H1 (cell line): ENCODE results near the gene EIF4EBP3. TPM values are rescaled to one million over a fixed set of nuclear protein-coding genes. Genes with fewer than 3 reads are reported as not detected.

Experiments
- CTCF ChIA-PET: fragments of 300-600 bp; sonication (Branson Sonifier 250); formaldehyde crosslinking; loops from one replicate; lab custom pipeline; 2021; ENCODE audit not compliant: partially characterized antibody; lab: Charles Lee
- POLR2A ChIA-PET: fragments of 300-600 bp; sonication (Branson Sonifier 250); formaldehyde crosslinking; loops from one replicate; lab custom pipeline; 2021; ENCODE audit warnings: inconsistent platforms; ENCODE audit not compliant: partially characterized antibody; lab: Charles Lee
- DNase-seq, 2 experiments: peaks; one replicate each; pipeline versions ENCODE4 v3.0.0 to v3.0.0-alpha.2; 2010 to 2022; ENCODE audit warnings: low spot score in 2 of 2, low read depth in 1 of 2, mixed read lengths in 1 of 2
- FAIRE-seq: peaks from 2 replicates; lab custom pipeline; 2011; peaks lifted over from hg19 to GRCh38; lab: Jason Lieb, UNC
- H2AFZ ChIP-seq: 2 replicates; pipeline ENCODE4 v1.8.1; 2012; ENCODE audit warnings: low read length, inconsistent platforms
- H2AK5ac ChIP-seq: 2 replicates; pipeline ENCODE4 v1.6.1; 2013; ENCODE audit warnings: low read depth, low read length
- H2BK120ac ChIP-seq: replicated peaks from 2 replicates; pipeline ENCODE3; 2013; ENCODE audit warnings: low read depth, low read length, inconsistent platforms
- H2BK12ac ChIP-seq: 2 replicates; pipeline ENCODE4 v1.6.1; 2013; ENCODE audit warnings: low read depth, low read length
- H2BK15ac ChIP-seq: 2 replicates; pipeline ENCODE4 v1.6.1; 2013; ENCODE audit warnings: low read length
- H2BK20ac ChIP-seq: 2 replicates; pipeline ENCODE4 v1.6.1; 2013; ENCODE audit warnings: low read length
- H2BK5ac ChIP-seq: 2 replicates; pipeline ENCODE4 v1.6.1; 2013; ENCODE audit warnings: low read depth, low read length
- H3K14ac ChIP-seq: 2 replicates; pipeline ENCODE4 v1.6.1; 2013; ENCODE audit warnings: inconsistent platforms; ENCODE audit not compliant: insufficient read length
- H3K18ac ChIP-seq: 2 replicates; pipeline ENCODE4 v1.6.1; 2013; ENCODE audit warnings: low read length; ENCODE audit errors: extremely low read depth
- H3K23ac ChIP-seq: 2 replicates; pipeline ENCODE4 v1.6.1; 2013; ENCODE audit warnings: inconsistent platforms; ENCODE audit not compliant: insufficient read length
- H3K23me2 ChIP-seq: 2 replicates; pipeline ENCODE4 v1.6.1; 2013; ENCODE audit warnings: low read depth, low read length
- H3K27ac ChIP-seq: 2 replicates; pipeline ENCODE4 v1.6.1; 2011; ENCODE audit warnings: low read depth, low read length, inconsistent platforms
- H3K27me3 ChIP-seq, 4 experiments: replicated peaks in 1 of 4; 1 replicate in 1 of 4; 2 replicates in 3 of 4; pipeline versions ENCODE4 v1.6.1 to v1.8.1; 2011 to 2013; ENCODE audit warnings: low read length in 3 of 4, mild to moderate bottlenecking in 3 of 4, inconsistent platforms in 2 of 4, mixed read lengths in 2 of 4, moderate library complexity in 1 of 4; ENCODE audit not compliant: control insufficient read depth in 3 of 4, insufficient read depth in 3 of 4; ENCODE audit errors: extremely low read depth in 1 of 4
- H3K36me3 ChIP-seq, 4 experiments: 2 replicates each; pipeline versions ENCODE4 v1.6.1 to v1.8.1; 2011 to 2013; ENCODE audit warnings: mild to moderate bottlenecking in 4 of 4, low read length in 3 of 4, moderate library complexity in 2 of 4, control low read depth in 1 of 4, inconsistent platforms in 1 of 4; ENCODE audit not compliant: insufficient read depth in 4 of 4, control insufficient read depth in 2 of 4
- H3K4ac ChIP-seq: replicated peaks from 2 replicates; pipeline ENCODE3; 2013; ENCODE audit warnings: low read length, low read depth, mixed read lengths, inconsistent platforms; ENCODE audit not compliant: insufficient read length
- H3K4me1 ChIP-seq, 4 experiments: replicated peaks in 1 of 4; 1 replicate in 1 of 4; 2 replicates in 3 of 4; pipeline versions ENCODE4 v1.6.1 to v1.8.1; 2011 to 2013; ENCODE audit warnings: low read length in 3 of 4, inconsistent platforms in 2 of 4, mixed read lengths in 1 of 4; ENCODE audit not compliant: insufficient read depth in 4 of 4, control insufficient read depth in 3 of 4
- H3K4me2 ChIP-seq, 2 experiments: 2 replicates each; pipeline versions ENCODE4 v1.6.1 to v1.8.1; 2011 to 2013; ENCODE audit warnings: low read depth in 2 of 2, low read length in 2 of 2, control low read depth in 1 of 2, inconsistent platforms in 1 of 2, mild to moderate bottlenecking in 1 of 2; ENCODE audit not compliant: insufficient read depth in 1 of 2
- H3K4me3 ChIP-seq, 4 experiments: fragments of 200-600, 300-600 bp in 1 of 4; sonication (generic), shearing (Covaris generic), sonication (Bioruptor Twin) in 1 of 4; 2 replicates each; pipeline versions ENCODE4 v1.5.1 to v1.8.1; 2011 to 2016; ENCODE audit warnings: low read length in 4 of 4, low read depth in 3 of 4, control low read depth in 2 of 4, inconsistent platforms in 2 of 4, mild to moderate bottlenecking in 2 of 4, mixed read lengths in 1 of 4, moderate library complexity in 1 of 4; ENCODE audit not compliant: insufficient read depth in 2 of 4; ENCODE audit errors: extremely low read depth in 1 of 4
- H3K56ac ChIP-seq: replicated peaks from 2 replicates; pipeline ENCODE3; 2013; ENCODE audit warnings: low read depth, mild to moderate bottlenecking, mixed read lengths, low read length, inconsistent platforms; ENCODE audit not compliant: insufficient read length
- H3K79me1 ChIP-seq: 2 replicates; pipeline ENCODE4 v1.6.1; 2013; ENCODE audit warnings: low read depth, low read length, control low read depth
- H3K79me2 ChIP-seq, 2 experiments: 2 replicates each; pipeline versions ENCODE4 v1.6.1 to v1.8.1; 2012 to 2013; ENCODE audit warnings: low read length in 2 of 2, mild to moderate bottlenecking in 2 of 2, inconsistent platforms in 1 of 2; ENCODE audit not compliant: insufficient read depth in 2 of 2, control insufficient read depth in 1 of 2
- H3K9ac ChIP-seq, 4 experiments: replicated peaks in 1 of 4; 1 replicate in 1 of 4; 2 replicates in 3 of 4; pipeline versions ENCODE4 v1.6.1 to v1.8.1; 2011 to 2013; ENCODE audit warnings: low read depth in 3 of 4, low read length in 3 of 4, control low read depth in 2 of 4, mild to moderate bottlenecking in 2 of 4, moderate library complexity in 2 of 4, inconsistent platforms in 1 of 4; ENCODE audit errors: extremely low read depth in 1 of 4
- H3K9me3 ChIP-seq, 2 experiments: 2 replicates each; pipeline versions ENCODE4 v1.6.1 to v1.8.1; 2012 to 2013; ENCODE audit warnings: mild to moderate bottlenecking in 2 of 2, moderate library complexity in 2 of 2, control low read depth in 1 of 2, inconsistent platforms in 1 of 2, low read depth in 1 of 2, low read length in 1 of 2, mixed read lengths in 1 of 2; ENCODE audit not compliant: insufficient read depth in 2 of 2
- H4K20me1 ChIP-seq, 2 experiments: replicated peaks in 1 of 2; 2 replicates each; pipeline versions ENCODE3 to v1.8.1; 2011 to 2013; ENCODE audit warnings: inconsistent platforms in 2 of 2, low read length in 2 of 2, mild to moderate bottlenecking in 1 of 2; ENCODE audit not compliant: insufficient read depth in 2 of 2, control insufficient read depth in 1 of 2
- H4K5ac ChIP-seq: 2 replicates; pipeline ENCODE4 v1.6.1; 2013; ENCODE audit warnings: low read length, low read depth, mixed read lengths, inconsistent platforms; ENCODE audit not compliant: insufficient read length
- H4K8ac ChIP-seq: 2 replicates; pipeline ENCODE4 v1.8.0; 2013; ENCODE audit warnings: mild to moderate bottlenecking, moderate library complexity, low read length, inconsistent platforms; ENCODE audit not compliant: insufficient read depth; ENCODE audit errors: extremely low read depth
- H4K91ac ChIP-seq: replicated peaks from 2 replicates; pipeline ENCODE3; 2013; ENCODE audit warnings: low read length, mixed read lengths, inconsistent platforms; ENCODE audit not compliant: insufficient read length
- ATF3 ChIP-seq: IDR thresholded peaks from 2 replicates; pipeline ENCODE4 v1.6.1; 2011; ENCODE audit warnings: low read depth, mild to moderate bottlenecking, low read length; ENCODE audit not compliant: insufficient read depth
- BCL11A ChIP-seq, 2 experiments: IDR thresholded peaks; one replicate each; pipeline ENCODE4 v1.6.1; 2011; ENCODE audit warnings: low read depth in 2 of 2, low read length in 2 of 2, mild to moderate bottlenecking in 2 of 2
- CHD2 ChIP-seq: IDR thresholded peaks from 2 replicates; pipeline ENCODE4 v1.6.1; 2012; ENCODE audit warnings: low read length, improper control_type of control experiment
- CTBP2 ChIP-seq: IDR thresholded peaks from 2 replicates; pipeline ENCODE4 v1.7.0; 2011; ENCODE audit warnings: borderline replicate concordance, mild to moderate bottlenecking, moderate library complexity, mixed read lengths, low read length; ENCODE audit not compliant: insufficient read depth, insufficient read length
- JUN ChIP-seq: IDR thresholded peaks from 2 replicates; pipeline ENCODE4 v1.6.1; 2011; ENCODE audit warnings: low read depth, mild to moderate bottlenecking, improper control_type of control experiment, low read length
- KDM4A ChIP-seq: IDR thresholded peaks from one replicate; pipeline ENCODE4 v1.7.1; 2012; ENCODE audit warnings: low read depth, mild to moderate bottlenecking, moderate library complexity, low read length, inconsistent platforms; ENCODE audit not compliant: severe bottlenecking
- MAX ChIP-seq: IDR thresholded peaks from 2 replicates; pipeline ENCODE4 v1.6.1; 2012; ENCODE audit warnings: inconsistent platforms
- POLR2AphosphoS5 ChIP-seq: IDR thresholded peaks from 2 replicates; pipeline ENCODE4 v1.6.1; 2011; ENCODE audit warnings: low read depth, low read length
- SP1 ChIP-seq: IDR thresholded peaks from 2 replicates; pipeline ENCODE4 v1.6.1; 2011; ENCODE audit warnings: low read depth, low read length
- SUZ12 ChIP-seq: fragments of 200-600 bp; sonication (generic); IDR thresholded peaks from 2 replicates; pipeline ENCODE4 v1.6.1; 2012; ENCODE audit warnings: mild to moderate bottlenecking, inconsistent platforms, low read length, moderate library complexity, mixed read lengths
- TBP ChIP-seq: IDR thresholded peaks from 2 replicates; pipeline ENCODE4 v1.6.1; 2011; ENCODE audit warnings: low read depth, low read length, improper control_type of control experiment
- YY1 ChIP-seq: IDR thresholded peaks from 2 replicates; pipeline ENCODE4 v1.6.1; 2011; ENCODE audit warnings: low read depth, mild to moderate bottlenecking, low read length
- polyA plus RNA-seq, 7 experiments: library from polyadenylated mRNA; depleted of rRNA in 3 of 7; stranded (reverse) in 5 of 7; unstranded in 2 of 7; fragments of >200 nt in 5 of 7; fragments of 200-250 nt in 2 of 7; gene quantifications; 1 replicate in 5 of 7; 2 replicates in 1 of 7; 4 replicates in 1 of 7; pipeline versions ENCODE4 v1.2.1 to v1.2.3, GENCODE V29; 2011 to 2013; ENCODE audit warnings: missing spikeins in 2 of 7, mixed read lengths in 2 of 7
- total RNA-seq: library from RNA; stranded (reverse); fragmentation: NEBNext Ultra II Directional; extraction: Animal tissue kit (Norgen Biotek cat#: 25700); gene quantifications from 2 replicates; pipeline ENCODE4 v1.2.1, GENCODE V29; 2021

EIF4EBP3 gene
- total and polyA plus RNA-seq, 2 of the 8 experiments (the other 6 are each of a cell fraction or from before 2014, with no cell fraction given) = 11.1 to 11.7 TPM

GRCh38 chr5:140497897-140498296, 49.6 kb upstream of the EIF4EBP3 start:
- POLR2A ChIA-PET = no interaction called here
- Histone ChIP-seq H3K9ac (no peak overlapping the region), H3K27me3 (no peaks in the 10 kb centered on the region), H3K14ac (no peak overlapping the region), H2BK120ac (no peak overlapping the region), H4K8ac (no peak overlapping the region), H2AK5ac (no peak overlapping the region), H3K4me2 (no peak overlapping the region), H4K91ac (no peak overlapping the region), H3K56ac (no peak overlapping the region), H3K9me3 (no peaks in the 10 kb centered on the region), H3K4ac (no peak overlapping the region), H3K23ac (no peak overlapping the region), H2BK12ac (no peak overlapping the region), H4K5ac (no peak overlapping the region), H3K4me3 (no peak overlapping the region), H2BK20ac (no peak overlapping the region), H3K79me1 (no peaks in the 10 kb centered on the region), H3K36me3 (peaks cover 0 to 23% (median 9%) of the 10 kb centered on the region in 4 experiments; a peak in 5 of 8 replicates), H3K27ac (no peak overlapping the region), H2BK5ac (no peak overlapping the region), H4K20me1 (no peaks in the 10 kb centered on the region), H3K23me2 (no peaks in the 10 kb centered on the region), H3K18ac (no peak overlapping the region), H3K4me1 (no peaks in the 10 kb centered on the region), H3K79me2 (no peaks in the 10 kb centered on the region), H2BK15ac (no peak overlapping the region), H2AFZ (no peak overlapping the region)
- TF ChIP-seq CTBP2 = no peak
- no peak for TF ChIP-seq SUZ12
- no peak for TF ChIP-seq JUN
- TF ChIP-seq TBP = no peak
- no peak for TF ChIP-seq ATF3
- no peak for TF ChIP-seq MAX
- TF ChIP-seq CHD2 = no peak
- no peak for TF ChIP-seq YY1
- no peak for TF ChIP-seq SP1
- no peak for TF ChIP-seq KDM4A
- no peak for TF ChIP-seq BCL11A (IDR thresholded peaks at IDR 0.05; ENCODE audit: low read depth in 2 of 2, low read length in 2 of 2)
- TF ChIP-seq POLR2AphosphoS5 = no peak
- FAIRE-seq = no peak
- CTCF ChIA-PET = no interaction called here
- DNase-seq = no peak
